Ishikawa (cell line): Measurements from ENCODE around the gene HEMGN.

ENCODE experiments used
- CEBPB ChIP-seq: IDR thresholded peaks from 2 replicates; pipeline ENCODE4 v1.6.1; 2012
- CREB1 ChIP-seq: IDR thresholded peaks from 2 replicates; pipeline ENCODE4 v1.6.1; 2012; ENCODE audit warnings: low read depth
- EGR1 ChIP-seq: IDR thresholded peaks from 2 replicates; pipeline ENCODE4 v1.6.1; 2012
- EP300 ChIP-seq: IDR thresholded peaks from 2 replicates; pipeline ENCODE4 v1.6.1; 2012; ENCODE audit warnings: borderline replicate concordance
- FOXM1 ChIP-seq: IDR thresholded peaks from 2 replicates; pipeline ENCODE4 v1.6.1; 2012; ENCODE audit warnings: low read depth, borderline replicate concordance
- NFIC ChIP-seq: IDR thresholded peaks from 2 replicates; pipeline ENCODE4 v1.6.1; 2012
- RAD21 ChIP-seq: IDR thresholded peaks from 2 replicates; pipeline ENCODE4 v1.6.1; 2012; ENCODE audit warnings: low read depth
- TAF1 ChIP-seq: IDR thresholded peaks from 2 replicates; pipeline ENCODE4 v1.6.1; 2012; ENCODE audit warnings: low read depth, mild to moderate bottlenecking
- TCF12 ChIP-seq: IDR thresholded peaks from 2 replicates; pipeline ENCODE4 v1.6.1; 2012; ENCODE audit warnings: low read depth
- TEAD4 ChIP-seq: IDR thresholded peaks from 2 replicates; pipeline ENCODE4 v1.6.1; 2012
- YY1 ChIP-seq: IDR thresholded peaks from 2 replicates; pipeline ENCODE4 v1.6.1; 2012; ENCODE audit warnings: low read depth
- ZBTB7A ChIP-seq: IDR thresholded peaks from 2 replicates; pipeline ENCODE4 v1.6.1; 2012; ENCODE audit warnings: low read depth
- TF ChIP-seq, protein P1 (sequence below): IDR thresholded peaks from 2 replicates; pipeline ENCODE4 v1.6.1; 2012
- TF ChIP-seq, protein P2 (sequence below): IDR thresholded peaks from 2 replicates; pipeline ENCODE4 v1.6.1; 2012
- TF ChIP-seq, protein P3 (sequence below): IDR thresholded peaks from 2 replicates; pipeline ENCODE4 v1.6.1; 2012; ENCODE audit warnings: low read depth, mild to moderate bottlenecking

HEMGN gene

DNA sequence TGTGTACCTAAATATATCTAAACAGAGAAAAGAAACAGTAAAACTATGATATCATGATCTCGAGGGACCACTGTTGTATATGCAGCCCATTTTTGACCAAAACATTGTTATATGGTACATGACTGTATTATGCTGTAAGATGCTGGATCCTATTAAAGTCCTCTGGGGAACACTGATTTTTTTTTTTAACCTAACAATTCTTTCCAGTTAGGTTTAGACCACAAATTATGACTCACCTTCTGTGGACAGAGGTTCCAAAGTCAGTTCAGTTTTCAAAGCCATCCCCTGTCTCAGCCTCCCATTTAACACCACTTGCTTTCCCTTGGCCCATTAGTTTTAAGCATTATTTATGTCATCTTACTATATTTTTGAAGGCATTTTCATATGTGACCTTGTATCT, 42.8 kb downstream of the HEMGN start:
- no peak for TF ChIP-seq CREB1
- no peak for TF ChIP-seq EP300
- no peak for TF ChIP-seq TCF12
- TF ChIP-seq EGR1 = no peak
- TF ChIP-seq, protein P1, sequence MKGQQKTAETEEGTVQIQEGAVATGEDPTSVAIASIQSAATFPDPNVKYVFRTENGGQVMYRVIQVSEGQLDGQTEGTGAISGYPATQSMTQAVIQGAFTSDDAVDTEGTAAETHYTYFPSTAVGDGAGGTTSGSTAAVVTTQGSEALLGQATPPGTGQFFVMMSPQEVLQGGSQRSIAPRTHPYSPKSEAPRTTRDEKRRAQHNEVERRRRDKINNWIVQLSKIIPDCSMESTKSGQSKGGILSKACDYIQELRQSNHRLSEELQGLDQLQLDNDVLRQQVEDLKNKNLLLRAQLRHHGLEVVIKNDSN = no peak
- no peak for TF ChIP-seq TAF1
- TF ChIP-seq, protein P2, sequence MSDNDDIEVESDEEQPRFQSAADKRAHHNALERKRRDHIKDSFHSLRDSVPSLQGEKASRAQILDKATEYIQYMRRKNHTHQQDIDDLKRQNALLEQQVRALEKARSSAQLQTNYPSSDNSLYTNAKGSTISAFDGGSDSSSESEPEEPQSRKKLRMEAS = no peak
- TF ChIP-seq, protein P3, sequence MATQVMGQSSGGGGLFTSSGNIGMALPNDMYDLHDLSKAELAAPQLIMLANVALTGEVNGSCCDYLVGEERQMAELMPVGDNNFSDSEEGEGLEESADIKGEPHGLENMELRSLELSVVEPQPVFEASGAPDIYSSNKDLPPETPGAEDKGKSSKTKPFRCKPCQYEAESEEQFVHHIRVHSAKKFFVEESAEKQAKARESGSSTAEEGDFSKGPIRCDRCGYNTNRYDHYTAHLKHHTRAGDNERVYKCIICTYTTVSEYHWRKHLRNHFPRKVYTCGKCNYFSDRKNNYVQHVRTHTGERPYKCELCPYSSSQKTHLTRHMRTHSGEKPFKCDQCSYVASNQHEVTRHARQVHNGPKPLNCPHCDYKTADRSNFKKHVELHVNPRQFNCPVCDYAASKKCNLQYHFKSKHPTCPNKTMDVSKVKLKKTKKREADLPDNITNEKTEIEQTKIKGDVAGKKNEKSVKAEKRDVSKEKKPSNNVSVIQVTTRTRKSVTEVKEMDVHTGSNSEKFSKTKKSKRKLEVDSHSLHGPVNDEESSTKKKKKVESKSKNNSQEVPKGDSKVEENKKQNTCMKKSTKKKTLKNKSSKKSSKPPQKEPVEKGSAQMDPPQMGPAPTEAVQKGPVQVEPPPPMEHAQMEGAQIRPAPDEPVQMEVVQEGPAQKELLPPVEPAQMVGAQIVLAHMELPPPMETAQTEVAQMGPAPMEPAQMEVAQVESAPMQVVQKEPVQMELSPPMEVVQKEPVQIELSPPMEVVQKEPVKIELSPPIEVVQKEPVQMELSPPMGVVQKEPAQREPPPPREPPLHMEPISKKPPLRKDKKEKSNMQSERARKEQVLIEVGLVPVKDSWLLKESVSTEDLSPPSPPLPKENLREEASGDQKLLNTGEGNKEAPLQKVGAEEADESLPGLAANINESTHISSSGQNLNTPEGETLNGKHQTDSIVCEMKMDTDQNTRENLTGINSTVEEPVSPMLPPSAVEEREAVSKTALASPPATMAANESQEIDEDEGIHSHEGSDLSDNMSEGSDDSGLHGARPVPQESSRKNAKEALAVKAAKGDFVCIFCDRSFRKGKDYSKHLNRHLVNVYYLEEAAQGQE = no peak
- no peak for TF ChIP-seq CEBPB
- no peak for TF ChIP-seq TEAD4
- no peak for TF ChIP-seq YY1
- TF ChIP-seq ZBTB7A = no peak
- TF ChIP-seq NFIC = no peak
- no peak for TF ChIP-seq RAD21
- no peak for TF ChIP-seq FOXM1

DNA sequence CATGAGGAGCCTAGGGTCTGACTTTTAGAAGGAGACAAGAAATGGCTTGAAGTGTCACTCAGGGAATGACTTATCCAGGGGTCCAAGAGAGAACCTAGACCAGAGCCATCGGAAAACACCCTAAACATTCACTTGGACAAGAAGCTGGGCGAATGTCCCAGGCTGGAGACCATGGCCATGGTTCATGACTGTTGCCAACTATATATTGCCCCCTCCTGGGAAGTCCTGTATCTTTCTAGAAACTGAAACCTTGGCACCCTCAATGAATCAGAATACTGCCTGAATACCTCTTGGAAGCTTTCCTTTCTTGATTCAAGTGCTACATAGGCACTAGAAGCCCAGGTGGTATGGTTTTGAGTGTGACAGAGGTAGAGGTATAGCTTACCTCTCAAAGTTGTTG, 45.6 kb downstream of the HEMGN start:
- TF ChIP-seq, protein P1 = no peak
- TF ChIP-seq RAD21 = peak; percentile 9; the same call in 1 of the 2 replicates
- TF ChIP-seq TCF12 = no peak
- TF ChIP-seq TAF1 = no peak
- no peak for TF ChIP-seq NFIC
- no peak for TF ChIP-seq TEAD4
- TF ChIP-seq FOXM1 = no peak
- TF ChIP-seq EGR1 = no peak

DNA sequence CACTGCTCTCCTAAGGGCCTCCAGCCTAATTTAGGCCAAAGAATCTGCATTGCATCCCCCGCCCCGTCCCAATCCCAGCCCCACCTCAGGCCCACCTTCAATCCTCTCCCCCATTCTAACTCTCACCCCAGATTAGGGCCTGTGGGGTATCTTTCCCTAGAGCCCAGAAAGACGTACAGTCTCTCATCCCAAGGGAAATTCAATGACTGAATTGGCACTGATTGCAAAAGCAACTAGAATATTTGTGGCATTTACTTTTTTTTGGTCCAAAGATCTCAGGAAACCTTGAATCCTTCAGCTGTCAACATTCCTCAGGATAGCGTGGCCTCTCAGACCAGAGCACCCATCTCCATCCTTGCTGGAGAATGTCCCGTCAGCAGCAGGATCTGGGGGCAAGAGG, 46.2 kb downstream of the HEMGN start:
- TF ChIP-seq ZBTB7A (no peak), CREB1 (no peak), TAF1 (no peak), RAD21 (no peak), FOXM1 (no peak), NFIC (no peak), TEAD4 (no peak), TCF12 (no peak), CEBPB (no peak), EP300 (no peak), YY1 (no peak), EGR1 (no peak)
- TF ChIP-seq, protein P3 = no peak
- TF ChIP-seq, protein P1 = no peak
- TF ChIP-seq, protein P2 = no peak

DNA sequence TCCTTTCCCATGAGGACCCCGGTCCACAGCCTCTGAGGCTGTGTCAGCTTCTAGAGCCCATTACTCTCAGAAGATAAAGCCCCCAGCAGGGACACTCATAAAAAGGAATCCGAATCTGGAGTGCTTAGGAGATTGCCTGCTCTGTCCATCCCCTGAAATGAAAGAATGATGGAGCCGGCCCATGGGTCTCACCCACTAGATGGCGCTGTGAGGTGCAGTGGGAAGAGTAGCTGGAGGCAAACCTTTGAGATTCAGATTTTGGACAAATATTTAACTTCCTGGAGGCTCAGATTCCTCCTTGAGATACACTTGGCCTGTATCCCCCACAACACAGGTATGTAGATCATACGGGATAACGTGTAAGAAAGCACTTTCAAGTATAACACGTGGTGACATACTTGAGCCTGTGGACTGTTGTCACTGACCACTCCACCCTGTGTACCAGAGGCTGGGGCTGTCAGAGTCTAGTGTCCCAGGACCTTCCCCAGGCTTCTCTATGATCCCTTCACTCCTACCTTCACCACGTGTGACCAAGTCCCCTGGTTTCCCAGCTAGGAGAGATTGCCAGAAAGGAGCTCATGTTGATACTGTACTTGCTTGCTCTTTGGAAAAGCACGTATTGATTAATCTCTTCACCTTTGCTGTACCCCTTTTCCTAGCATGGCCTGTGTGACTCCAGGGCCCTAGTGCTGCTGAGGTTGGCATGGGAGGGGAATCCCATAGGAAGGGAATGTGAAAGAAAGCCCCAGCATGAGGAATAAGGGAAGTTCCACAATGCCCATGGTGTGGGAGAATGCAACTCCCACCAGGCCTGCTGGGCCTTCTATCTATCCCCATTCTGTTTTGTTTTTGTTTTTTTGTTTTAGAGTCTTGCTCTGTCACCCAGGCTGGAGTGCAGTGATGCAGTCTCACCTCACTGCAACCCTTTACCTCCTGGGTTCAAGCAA, 47.8 kb downstream of the HEMGN start:
- TF ChIP-seq RAD21 (peak; percentile 46), CREB1 (no peak)
- TF ChIP-seq, protein P2 = no peak

DNA sequence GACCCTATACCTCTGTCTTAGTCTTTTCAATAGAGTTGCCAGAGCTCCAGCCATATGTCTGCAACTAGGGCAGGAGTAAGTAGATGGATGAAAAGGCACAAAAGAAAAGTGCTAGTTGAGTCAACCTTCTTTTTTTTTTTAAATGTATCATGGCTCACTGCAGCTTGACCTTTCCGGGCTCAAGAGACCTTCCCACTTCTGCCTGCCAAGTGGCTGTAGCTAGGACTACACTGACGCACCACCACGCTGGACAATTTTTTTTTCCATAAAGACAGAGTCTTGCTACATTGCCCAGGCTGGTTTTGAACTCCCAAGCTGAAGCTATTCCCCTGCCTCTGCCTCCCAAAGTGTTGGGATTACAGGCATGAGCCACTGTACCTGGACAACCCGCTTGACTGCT, 57.6 kb downstream of the HEMGN start:
- no peak for TF ChIP-seq EGR1
